Stimulated activated CD8-positive, alpha-beta memory T cell treated with anti-CD3 and anti-CD28 coated beads, Interleukin-4, amount 100 ng/mL, for 4 hours (primary cell): ENCODE measurements around the gene GASK1B.

ENCODE experiments used
- DNase-seq, 2 donors: peaks; one replicate each; pipeline ENCODE4 v3.0.0-alpha.2; 2020; ENCODE audit warnings: low read depth in 2 of 2, low spot score in 1 of 2

The GASK1B gene

DNA sequence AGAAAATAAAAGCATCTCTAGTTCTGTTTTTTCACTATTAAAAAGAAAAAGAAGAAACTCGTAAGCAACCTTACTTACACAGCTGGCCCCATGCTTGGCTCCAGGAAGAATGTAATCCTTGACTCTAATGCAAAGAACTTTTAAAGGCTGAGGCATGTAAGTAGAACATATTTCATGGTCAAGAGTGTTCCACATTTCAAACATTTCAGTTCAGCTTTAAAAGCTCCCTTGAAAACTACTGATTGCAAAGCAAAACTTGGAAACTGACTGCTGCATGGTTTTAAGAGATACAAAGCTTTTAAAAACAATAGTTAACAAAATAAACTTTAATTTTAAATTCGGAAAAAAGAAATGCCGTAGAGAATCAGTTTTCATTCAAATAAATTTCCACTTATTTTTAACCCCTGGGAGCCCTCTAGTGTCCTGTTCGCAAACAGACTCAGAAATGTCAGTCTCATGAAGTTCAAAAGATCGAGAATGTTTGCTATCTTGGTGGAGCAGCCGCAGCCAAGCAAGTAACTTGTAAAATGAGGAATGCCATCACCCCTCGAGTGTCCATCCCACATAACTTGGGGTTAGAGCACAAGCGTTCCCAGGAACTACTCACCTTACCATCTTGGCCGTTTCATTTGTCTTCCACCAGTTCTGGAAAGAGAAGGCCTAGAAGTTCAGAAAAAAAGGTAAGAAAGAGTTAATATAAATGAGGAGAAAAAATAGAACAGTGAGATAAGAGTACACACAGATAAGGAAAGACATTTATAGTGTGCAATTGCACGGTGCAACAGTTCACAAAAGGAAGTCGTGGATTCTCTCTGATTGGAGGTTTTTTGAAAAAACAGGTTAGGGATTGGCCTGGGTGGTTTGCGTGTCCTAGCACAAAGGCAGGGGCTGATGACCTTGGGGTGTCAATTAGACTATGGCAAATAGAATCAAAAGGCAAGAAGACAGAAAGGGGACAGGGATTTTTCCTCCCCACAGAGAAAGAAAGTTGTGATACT, at the start of gene GASK1B:
Gene GASK1B (minus strand): TSS at position 765 of the 998 bp plus-strand sequence. CDS start 1,650 bp downstream, outside the sequence.
- no peak for DNase-seq

DNA sequence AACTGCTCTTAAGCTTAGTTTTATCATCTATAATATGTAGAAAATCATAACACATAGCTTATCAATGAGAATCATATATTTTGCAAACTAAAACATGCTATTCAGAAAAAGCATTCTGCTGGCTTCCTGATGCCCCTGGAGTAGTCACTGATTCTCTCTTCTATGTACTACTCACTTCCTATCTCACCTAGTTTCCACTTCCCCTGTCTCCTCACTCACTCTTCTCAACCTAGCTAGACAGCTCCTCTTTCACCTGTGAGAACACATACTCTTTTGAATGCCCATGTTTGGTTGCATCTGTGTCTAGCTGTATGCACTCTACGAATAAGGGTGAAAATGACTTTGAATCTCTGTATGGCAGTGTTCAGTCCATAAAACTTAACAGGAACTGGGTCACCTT, 46.8 kb upstream of the GASK1B start:
- no peak for DNase-seq

GRCh38 chr4:158217763-158218162, 44.9 kb upstream of the GASK1B start:
- DNase-seq, result no peak

- DNase-seq, result no peak
Measured at GRCh38 chr4:158214856-158215255, 42.0 kb upstream of the GASK1B start.

DNA sequence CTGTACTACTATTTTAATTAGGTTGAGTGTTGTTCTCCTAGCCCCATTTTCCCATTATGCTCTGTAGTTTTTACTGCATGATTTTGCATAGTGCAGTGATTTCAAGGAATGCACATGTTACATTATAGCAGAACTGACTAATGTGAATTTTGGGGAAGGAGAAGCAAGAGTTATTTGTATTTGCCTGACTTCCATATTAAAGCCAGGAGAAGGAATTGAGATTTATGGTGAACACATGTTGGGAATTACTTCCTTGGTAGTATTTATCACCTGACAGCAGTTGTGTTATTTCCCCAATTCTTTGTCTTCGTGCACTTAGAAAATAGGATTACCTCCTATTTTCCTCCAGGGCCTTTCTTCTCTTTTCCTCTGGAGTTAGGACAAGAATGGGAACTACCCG, 40.6 kb upstream of the GASK1B start:
- no peak for DNase-seq

GRCh38 chr4:158211222-158211621, 38.4 kb upstream of the GASK1B start:
- DNase-seq, result no peak

GRCh38 chr4:158209825-158210807, 37.3 kb upstream of the GASK1B start, which contains the start of gene TMEM144:
Gene TMEM144 (plus strand): TSS chr4:158210486. CDS start chr4:158212668, 2,182 bp downstream.
- no peak for DNase-seq

- no peak for DNase-seq
Measured at GRCh38 chr4:158208963-158209640, 36.3 kb upstream of the GASK1B start.

DNA sequence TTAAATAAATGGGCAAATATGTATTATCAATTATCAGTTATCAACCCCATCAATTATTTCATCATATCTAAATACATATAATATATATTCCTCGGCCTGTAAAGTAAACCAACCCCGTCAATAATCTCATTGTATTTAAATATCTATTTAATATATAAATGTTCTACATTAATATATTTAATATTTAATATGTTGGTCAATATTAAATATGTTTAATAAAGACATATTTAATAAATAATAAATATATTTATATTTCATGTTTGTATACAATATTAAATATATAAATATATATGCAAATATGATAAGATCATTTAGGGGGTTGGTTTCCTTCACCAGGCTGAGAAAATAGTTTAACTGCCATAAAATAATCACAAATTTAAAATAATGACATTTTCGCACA, 31.1 kb upstream of the GASK1B start:
- no peak for DNase-seq

GRCh38 chr4:158203436-158203835, 30.6 kb upstream of the GASK1B start:
- no peak for DNase-seq

- DNase-seq, result no peak
Measured at GRCh38 chr4:158202481-158202880, 29.7 kb upstream of the GASK1B start.

- DNase-seq, result no peak
Measured at GRCh38 chr4:158201876-158202275, 29.1 kb upstream of the GASK1B start.

GRCh38 chr4:158201322-158201721, 28.5 kb upstream of the GASK1B start:
- DNase-seq, result no peak

DNA sequence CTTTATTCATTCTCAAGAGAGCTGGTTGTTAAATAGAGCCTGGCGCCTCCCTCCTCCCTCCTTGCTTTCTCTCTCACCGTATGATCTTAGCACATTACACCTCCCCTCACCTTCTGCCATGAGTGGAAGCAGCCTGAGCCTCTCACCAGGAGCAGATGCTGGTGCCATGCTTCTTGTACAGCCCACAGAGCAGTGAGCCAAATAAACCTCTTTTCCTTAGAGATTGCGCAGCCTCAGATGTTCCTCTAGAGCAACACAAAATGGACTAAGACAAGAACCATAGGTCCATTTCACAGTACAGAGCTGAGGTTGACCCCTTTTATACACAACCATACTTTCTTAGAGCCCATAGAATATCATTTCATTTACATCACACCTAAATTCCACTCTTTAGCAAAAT, 27.4 kb upstream of the GASK1B start:
- no peak for DNase-seq

DNA sequence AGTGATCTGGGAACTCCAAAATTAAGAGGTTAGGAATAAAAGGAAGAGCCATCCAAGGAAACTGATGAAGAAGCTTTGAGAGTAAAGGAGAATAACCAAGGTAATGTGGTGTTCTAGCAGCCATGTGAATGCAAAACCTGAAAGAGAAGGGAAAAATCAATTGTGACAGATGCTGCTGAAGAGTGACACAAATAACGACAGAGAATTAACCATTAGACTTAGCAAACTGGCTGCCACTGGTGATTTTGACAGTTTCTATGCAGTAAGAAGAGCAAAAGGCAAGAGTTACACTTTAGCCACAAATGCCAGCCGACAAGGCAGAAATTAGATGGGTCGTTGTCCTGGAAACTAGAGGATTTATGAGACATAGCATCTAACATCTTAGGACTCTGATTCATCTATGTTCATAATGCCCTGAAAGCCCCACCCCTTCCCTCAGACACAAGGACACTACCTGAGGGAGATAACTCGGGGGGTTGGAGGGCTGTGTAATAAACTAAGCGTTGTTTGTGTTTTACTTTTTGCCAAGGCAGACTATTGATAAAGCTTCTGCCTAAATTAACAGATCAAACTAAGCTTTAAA, 24.5 kb upstream of the GASK1B start:
- no peak for DNase-seq

DNA sequence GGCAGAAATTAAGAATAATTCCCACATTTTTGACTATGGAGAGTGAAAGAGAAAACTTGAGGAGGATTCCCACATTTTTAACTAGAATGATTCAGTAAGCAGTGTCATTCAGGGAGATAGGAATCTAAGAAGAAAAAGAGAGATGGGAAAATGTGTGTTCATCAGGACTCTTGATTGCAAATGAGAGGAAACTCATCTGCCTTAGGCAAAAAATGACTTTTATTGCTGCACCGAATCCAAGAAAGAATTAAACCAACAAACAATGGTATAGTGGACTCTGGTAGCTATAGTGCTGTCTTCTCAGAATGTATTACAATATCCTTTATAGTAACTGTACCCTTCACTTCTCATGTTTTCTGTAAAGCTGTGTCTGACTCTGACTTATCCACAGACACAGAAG, 22.5 kb upstream of the GASK1B start:
- DNase-seq, result no peak

- DNase-seq, result no peak
Measured at GRCh38 chr4:158193171-158193749, 20.4 kb upstream of the GASK1B start.

- no peak for DNase-seq
Measured at GRCh38 chr4:158192439-158193158, 19.8 kb upstream of the GASK1B start.

DNA sequence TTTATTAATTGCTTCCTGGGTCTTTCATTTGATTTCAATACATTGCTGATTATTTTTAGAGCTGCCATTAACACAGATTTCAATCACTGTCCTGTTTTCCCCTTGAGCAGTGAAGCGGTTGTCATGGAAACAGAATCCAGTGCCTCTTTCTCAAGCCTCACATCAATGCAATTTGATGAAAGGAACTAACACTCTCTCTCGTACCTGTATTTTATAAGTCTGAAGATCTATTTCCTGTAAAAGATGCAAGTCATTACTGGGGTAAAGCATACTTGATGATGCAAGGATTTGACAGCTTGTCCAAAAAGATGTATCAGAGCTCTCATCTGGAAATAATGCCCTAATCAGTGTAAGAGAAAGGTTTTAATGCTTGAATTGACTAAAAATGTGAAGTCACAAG, 17.9 kb upstream of the GASK1B start:
- DNase-seq, result no peak

- no peak for DNase-seq
Measured at GRCh38 chr4:158189422-158189821, 16.6 kb upstream of the GASK1B start.
